22Rv1 (cell line): Measurements from ENCODE around the gene MRPS18A.

ENCODE experiments used
- ZFX ChIP-seq: fragments of 450-650 bp; IDR thresholded peaks from 2 replicates; pipeline ENCODE4 v1.6.1; 2017; ENCODE audit warnings: antibody characterized with exemption, borderline replicate concordance
- TF ChIP-seq, protein P1 (sequence below): fragments of 450-650 bp; IDR thresholded peaks from 2 replicates; pipeline ENCODE4 v1.5.1; 2017; ENCODE audit warnings: mild to moderate bottlenecking

DNA sequence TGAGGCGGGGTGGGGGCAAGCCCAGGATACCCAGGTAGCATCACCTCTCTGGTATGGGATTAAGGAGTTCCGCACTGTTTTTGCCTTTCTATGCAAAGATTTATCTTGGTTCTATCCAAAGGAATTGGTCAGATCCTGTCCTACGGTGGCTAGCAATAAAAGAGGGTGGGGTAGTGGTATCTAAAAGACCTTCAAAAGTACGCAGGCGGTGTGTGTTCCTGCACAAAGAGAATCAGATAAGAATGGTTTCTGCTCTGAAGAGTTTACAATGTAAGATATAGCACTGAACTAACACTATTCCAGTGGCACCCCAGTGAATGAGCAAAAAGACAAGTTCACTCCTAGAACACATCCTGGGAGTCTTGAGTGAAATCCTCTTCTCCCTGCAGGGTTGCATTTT, 6.3 kb downstream of the MRPS18A start:
- TF ChIP-seq, protein P1, sequence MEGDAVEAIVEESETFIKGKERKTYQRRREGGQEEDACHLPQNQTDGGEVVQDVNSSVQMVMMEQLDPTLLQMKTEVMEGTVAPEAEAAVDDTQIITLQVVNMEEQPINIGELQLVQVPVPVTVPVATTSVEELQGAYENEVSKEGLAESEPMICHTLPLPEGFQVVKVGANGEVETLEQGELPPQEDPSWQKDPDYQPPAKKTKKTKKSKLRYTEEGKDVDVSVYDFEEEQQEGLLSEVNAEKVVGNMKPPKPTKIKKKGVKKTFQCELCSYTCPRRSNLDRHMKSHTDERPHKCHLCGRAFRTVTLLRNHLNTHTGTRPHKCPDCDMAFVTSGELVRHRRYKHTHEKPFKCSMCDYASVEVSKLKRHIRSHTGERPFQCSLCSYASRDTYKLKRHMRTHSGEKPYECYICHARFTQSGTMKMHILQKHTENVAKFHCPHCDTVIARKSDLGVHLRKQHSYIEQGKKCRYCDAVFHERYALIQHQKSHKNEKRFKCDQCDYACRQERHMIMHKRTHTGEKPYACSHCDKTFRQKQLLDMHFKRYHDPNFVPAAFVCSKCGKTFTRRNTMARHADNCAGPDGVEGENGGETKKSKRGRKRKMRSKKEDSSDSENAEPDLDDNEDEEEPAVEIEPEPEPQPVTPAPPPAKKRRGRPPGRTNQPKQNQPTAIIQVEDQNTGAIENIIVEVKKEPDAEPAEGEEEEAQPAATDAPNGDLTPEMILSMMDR, result no peak
- TF ChIP-seq ZFX, result no peak
